Measurements from ENCODE around the gene PIM3.

Gene PIM3

DNA sequence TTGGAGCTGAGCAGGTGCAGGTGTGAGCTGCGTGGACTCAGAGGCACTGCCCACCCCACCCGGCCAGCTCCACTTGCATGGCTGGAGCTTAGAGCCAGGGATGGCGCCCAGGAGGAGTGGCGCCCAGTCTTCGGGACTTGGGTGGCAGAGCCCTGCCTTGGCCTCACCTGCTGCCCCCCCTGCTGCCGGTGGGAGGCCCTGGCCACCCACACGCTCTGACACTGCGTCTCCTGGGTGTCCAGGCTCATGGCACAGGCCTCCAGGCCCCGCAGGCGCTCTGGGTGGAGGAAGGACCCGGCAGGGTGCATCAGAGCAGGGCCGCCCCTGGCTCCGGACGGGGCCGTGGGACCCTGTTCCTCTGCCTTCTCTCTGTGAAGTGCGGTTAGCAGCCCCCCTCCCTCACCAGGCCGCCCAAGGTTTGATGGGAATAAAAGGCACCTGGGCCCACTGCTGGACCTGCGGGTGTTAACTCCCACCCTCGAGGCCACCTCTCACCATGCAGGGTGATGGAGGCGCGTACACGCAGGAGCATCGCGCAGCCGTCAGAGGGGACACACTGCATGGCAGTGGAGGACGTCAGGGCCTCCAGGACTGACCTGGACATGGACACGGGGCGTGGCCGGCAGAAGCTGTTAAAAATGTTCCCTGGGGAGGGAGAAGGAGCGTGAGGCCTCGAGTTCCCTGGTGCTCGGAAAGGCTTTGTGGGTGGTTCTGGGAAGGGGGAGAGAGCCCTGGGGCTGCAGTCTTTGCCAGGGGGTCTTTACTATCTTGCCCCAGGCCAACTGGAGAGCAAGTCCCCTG, 40.2 kb downstream of the PIM3 start:
- TF ChIP-seq, protein P1, sequence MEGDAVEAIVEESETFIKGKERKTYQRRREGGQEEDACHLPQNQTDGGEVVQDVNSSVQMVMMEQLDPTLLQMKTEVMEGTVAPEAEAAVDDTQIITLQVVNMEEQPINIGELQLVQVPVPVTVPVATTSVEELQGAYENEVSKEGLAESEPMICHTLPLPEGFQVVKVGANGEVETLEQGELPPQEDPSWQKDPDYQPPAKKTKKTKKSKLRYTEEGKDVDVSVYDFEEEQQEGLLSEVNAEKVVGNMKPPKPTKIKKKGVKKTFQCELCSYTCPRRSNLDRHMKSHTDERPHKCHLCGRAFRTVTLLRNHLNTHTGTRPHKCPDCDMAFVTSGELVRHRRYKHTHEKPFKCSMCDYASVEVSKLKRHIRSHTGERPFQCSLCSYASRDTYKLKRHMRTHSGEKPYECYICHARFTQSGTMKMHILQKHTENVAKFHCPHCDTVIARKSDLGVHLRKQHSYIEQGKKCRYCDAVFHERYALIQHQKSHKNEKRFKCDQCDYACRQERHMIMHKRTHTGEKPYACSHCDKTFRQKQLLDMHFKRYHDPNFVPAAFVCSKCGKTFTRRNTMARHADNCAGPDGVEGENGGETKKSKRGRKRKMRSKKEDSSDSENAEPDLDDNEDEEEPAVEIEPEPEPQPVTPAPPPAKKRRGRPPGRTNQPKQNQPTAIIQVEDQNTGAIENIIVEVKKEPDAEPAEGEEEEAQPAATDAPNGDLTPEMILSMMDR (IDR thresholded peaks at IDR 0.05): no peak

DNA sequence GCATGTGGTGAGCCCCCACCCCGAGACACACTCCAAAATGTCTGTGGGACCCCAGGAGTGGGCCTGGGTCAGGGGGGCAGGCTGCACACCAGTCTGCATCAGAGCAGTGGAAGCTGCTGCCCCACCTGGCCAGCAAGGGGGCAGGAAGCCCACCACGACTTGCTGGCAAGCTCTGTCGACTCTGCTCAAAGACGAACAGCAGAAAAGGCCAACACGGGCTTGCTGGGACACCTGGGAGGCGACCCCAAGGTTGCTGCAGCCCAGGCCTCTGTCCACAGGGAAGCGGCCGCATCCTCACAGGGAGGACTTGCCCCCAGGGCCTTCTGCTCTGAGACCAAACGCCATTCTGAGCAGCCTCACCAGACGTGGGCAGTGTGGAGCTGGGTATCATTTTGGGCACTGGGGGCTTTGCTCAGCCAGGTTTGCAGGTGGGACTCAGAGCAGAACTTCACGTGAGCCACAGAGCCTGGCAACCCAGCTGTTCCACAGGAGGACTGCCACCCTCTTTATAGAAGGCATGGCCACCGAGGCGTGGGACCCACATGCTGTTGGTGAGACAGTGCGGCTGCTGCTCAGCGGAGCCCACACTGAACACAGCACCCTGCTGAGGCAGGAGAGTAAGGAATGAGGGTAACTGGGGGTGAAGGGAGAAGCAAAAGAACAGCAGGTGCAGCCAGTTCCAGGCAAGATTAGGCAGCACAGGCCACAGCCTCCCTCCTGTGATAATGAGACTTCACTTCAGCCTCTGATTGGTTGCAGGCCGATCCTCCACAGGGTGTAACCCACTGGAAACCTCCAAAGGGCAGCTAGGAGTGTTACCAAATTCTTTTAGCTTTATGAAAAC, 41.0 kb downstream of the PIM3 start:
- TF ChIP-seq, protein P1 (IDR thresholded peaks at IDR 0.05): no peak

DNA sequence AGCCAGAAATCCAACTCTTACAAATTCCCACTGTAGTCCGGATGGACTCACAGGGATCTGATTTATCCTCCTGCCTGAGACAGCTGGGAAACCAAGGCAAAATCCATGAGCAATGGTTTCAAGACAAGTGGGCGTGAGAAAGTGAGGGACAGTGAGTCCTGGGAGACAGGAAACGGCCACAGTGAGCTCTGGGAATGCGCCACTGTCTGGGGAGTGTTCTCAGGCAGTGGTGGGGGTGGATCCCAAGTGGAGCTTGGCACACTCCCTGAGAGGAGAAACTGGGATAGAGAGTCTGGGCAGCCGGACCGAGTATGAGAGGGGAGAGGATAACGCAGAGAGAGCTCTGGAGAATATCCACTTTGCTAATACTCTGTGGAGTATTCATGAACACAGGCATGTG, 42.2 kb downstream of the PIM3 start:
- TF ChIP-seq, protein P1 (IDR thresholded peaks at IDR 0.05): no peak

DNA sequence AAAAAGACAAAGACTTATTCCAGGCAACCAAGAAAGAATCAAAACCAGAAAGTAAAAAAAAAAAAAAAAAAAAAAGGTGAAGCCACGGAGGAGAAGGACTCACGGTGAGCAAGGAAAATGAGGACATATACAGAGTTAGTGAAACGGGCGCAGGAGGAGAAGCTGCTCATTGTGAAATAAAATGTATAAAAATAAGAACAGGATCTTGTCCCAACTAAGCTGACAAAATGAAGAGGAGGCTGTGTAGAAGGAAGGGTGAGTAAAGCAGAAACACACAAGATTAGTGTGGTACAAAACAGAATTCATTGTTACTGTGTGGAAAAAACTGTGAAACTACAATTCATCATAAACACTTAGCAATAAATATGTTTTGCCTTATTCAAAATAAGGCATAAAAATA, 44.3 kb downstream of the PIM3 start:
- TF ChIP-seq, protein P1 (IDR thresholded peaks at IDR 0.05): no peak

DNA sequence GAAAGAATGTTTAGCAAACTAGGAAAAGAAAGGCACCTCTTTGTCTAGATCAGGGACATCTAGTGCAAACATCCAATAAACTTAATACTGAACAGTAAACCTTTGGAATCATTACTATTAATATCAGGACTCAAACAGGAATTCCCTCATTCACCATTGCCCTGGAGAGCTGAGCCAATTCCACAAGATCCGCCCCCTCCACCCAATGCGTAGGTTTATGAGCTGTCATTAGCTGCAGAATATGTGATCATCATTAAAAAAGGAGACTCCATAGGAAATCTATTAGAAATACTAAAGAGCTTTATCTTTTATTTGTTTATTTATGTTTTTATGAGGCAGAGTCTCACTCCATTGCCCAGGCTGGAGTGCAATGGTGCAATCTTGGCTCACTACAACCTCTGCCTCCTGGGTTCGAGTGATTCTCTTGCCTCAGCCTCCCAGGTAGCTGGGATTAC, 46.5 kb downstream of the PIM3 start:
- TF ChIP-seq, protein P1 (IDR thresholded peaks at IDR 0.05): no peak

DNA sequence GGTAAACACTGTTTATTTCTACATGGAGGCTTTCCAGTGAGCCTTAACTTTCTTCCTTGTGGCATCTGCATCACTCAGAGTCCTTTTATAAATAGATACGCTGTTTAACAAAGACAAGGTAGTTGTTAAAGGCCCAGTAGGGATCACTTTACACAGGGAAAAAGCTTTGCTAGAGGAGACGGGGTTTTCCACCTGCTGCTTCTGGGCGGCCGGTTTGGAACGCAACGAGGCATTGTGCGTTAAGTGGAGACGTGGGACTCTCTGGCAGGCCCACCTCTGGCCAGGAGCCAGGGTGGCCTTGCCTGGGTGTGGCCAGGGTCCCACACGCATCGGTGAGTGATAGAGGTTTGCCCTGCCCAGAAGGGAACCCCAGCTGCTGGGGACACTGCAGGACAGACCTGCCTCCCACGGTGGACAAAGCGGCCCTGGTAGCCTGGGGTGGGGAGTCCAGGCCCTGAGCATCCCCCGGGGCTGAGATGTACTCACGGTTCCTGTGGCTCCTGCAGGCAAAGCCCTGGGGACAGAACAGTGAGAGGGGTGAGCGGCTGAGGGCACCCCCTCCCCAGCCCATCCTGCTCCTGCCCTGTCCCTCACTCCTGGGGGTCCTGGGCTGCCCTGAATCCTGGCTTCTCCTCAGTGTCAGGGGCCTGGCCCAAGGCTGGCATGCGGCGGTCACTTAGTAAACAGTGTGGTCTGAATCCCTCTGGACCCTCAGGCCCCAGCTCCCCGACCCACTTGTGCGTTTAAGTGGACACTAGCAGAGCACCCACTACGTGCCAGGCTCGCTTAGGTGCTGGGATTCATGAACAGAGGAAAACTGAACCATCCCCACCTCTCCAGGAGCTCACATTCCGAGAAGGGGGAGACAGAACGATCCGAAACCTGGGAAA, 47.8 kb downstream of the PIM3 start:
- TF ChIP-seq, protein P1 (IDR thresholded peaks at IDR 0.05): no peak

DNA sequence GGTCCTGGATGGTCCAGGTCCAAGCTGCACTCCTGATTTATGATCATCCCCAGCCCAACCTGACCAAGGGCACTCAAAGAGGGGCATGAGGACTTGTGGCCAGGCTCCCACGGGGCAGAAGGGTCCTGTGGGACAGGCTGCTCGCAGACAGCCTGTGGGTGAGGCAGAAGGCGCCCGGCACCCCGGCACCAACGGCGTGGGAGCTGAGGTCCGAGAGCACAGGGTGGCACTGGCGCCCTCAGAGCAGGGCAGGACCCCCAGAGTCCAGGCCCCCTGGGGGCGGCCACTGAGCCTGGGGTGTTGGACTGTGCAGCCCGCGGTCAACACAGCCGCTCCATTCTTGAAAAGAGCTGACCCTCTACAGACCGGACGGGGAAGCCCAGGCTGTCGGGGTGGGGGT, 48.7 kb downstream of the PIM3 start:
- TF ChIP-seq, protein P1 (IDR thresholded peaks at IDR 0.05): no peak

Data from LNCAP (cell line).